MG63 (cell line): ENCODE data around the gene SETBP1. TPM values are rescaled to one million over a fixed set of nuclear protein-coding genes. Genes with fewer than 3 reads are reported as not detected.

Source experiments
- DNase-seq: peaks from one replicate; pipeline ENCODE4 v3.0.0-alpha.2; 2020
- H3K27me3 ChIP-seq: fragments of 250-450 bp; sonication (Bioruptor Pico); 2 replicates; pipeline ENCODE4 v1.5.1; 2020; ENCODE audit warnings: mild to moderate bottlenecking, moderate library complexity
- H3K36me3 ChIP-seq: fragments of 250-450 bp; sonication (Bioruptor Pico); 2 replicates; pipeline ENCODE4 v1.5.1; 2020; ENCODE audit warnings: mild to moderate bottlenecking, moderate library complexity
- H3K4me3 ChIP-seq: fragments of 250-450 bp; sonication (Bioruptor Pico); 2 replicates; pipeline ENCODE4 v1.5.1; 2020; ENCODE audit warnings: mild to moderate bottlenecking, moderate library complexity
- H3K9me3 ChIP-seq: fragments of 250-450 bp; sonication (Bioruptor Pico); 2 replicates; pipeline ENCODE4 v1.5.1; 2020; ENCODE audit warnings: mild to moderate bottlenecking, moderate library complexity
- total RNA-seq: library from RNA; depleted of rRNA; stranded (reverse); fragments of >200 nt; shearing (Covaris generic); gene quantifications from 2 replicates; pipeline ENCODE4 v1.2.3, GENCODE V29; 2014; ENCODE audit warnings: low replicate concordance

SETBP1 gene
- total RNA-seq, 1 experiment from 2014 or later, result not detected

DNA sequence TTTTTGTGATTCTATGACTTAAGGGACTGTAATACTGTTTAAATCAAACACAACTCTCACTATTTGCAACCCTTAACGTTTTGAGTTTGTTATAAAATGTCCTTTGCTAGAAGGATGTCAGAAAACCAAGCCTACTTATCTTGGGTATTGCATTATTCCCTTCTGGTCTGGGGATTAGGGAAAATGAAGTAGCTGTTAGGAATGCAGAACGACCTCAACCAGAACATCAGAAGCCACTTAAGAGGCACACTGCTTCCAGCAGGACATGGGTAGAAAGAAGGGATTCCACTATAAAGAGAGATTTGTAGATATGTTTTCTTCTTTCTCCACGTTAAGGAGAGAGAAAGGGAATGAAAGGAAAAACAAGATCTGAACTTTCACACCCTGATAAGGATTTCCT is 101.2 kb downstream of the SETBP1 start:
- no peaks in the 10 kb centered on the region for H3K27me3 ChIP-seq
- no peaks in the 10 kb centered on the region for H3K36me3 ChIP-seq
- H3K4me3 ChIP-seq, result no peak overlapping the region
- no peak for DNase-seq
- no peaks in the 10 kb centered on the region for H3K9me3 ChIP-seq

DNA sequence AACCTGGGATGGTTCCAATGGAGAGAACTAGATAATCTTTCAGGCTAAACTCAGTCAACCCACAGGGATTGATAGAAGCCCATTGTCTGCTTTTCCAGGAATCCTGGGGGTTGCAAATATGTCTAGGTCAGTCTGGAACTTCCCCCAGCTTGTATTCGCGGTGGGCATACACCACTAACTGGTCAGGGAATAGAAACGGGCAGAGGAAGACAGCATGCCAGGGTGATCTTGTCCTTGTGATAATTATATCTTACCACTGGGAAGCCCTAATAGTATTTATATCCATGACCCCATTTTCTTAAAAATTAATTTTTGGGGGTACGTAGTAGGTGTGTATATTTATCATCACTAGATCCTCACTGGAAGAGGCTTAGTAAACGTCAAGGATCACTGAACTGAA is 101.9 kb downstream of the SETBP1 start:
- Histone ChIP-seq H3K9me3 (no peaks in the 10 kb centered on the region), H3K27me3 (no peaks in the 10 kb centered on the region), H3K36me3 (no peaks in the 10 kb centered on the region), H3K4me3 (no peak overlapping the region)
- no peak for DNase-seq

DNA sequence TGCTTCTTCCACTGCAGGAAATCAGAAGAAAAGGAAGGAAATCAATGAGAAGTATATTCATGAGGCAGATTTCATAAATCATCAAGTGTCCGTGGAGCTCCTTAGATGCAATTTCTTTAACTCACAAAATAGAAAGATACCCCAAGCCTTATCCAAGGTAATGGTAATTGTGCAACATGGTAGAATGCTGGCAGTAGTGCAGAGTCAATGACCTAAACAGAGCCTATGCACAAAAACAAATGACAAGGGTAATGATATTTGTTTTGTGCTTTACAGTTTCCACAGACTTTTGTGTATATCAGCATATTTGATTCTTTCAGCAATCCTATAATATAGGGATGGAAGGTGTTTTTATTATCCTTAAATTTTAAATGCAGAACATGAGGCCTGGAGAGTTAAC is 102.7 kb downstream of the SETBP1 start:
- no peak for DNase-seq

DNA sequence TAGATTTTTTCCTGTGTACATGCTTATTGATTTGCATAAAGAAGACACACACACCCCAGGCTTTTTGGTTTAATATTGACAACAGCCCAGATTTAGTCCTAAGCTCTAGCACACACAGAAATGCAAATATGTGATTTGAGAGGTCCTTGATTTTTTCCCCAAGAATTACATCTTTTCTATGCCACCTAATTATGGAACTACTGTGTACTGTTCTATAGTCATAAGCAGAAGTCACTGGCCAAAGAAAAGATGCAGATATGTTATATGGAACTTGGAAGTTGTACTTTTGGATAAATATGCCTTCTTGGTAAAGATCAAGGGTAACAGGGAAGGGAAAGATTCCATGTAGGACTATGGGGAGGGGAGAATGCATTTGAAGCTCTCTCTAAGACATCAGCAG is 105.6 kb downstream of the SETBP1 start:
- no peak overlapping the region for H3K4me3 ChIP-seq
- H3K27me3 ChIP-seq, result no peaks in the 10 kb centered on the region
- no peak for DNase-seq
- H3K36me3 ChIP-seq, result no peaks in the 10 kb centered on the region
- no peaks in the 10 kb centered on the region for H3K9me3 ChIP-seq

More for the DNA sequence above, 102.7 kb downstream of the SETBP1 start:
- Histone ChIP-seq H3K27me3 (no peaks in the 10 kb centered on the region), H3K4me3 (no peak overlapping the region), H3K36me3 (no peaks in the 10 kb centered on the region), H3K9me3 (no peaks in the 10 kb centered on the region)

DNA sequence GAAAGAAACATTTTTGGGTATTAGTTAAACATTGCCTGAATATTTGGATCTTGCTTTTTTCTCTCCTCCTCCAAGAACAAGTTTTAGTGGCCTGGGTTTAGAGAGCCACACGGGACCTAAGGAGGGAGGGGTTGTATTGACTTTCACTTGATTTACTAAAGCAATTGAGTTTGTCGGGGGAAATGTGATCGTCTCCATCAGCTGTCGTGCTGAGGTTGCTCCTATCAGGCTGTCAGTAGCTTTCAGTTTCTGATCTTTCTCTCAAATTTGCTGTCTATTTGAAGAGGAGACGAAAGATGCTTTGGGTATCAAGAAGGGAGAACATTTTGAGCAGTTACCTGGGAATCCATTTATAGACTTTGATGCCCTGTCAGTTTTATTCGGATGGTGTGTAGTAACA is 106.0 kb downstream of the SETBP1 start:
- H3K4me3 ChIP-seq, result no peak overlapping the region
- no peaks in the 10 kb centered on the region for H3K9me3 ChIP-seq
- no peak for DNase-seq
- H3K36me3 ChIP-seq, result no peaks in the 10 kb centered on the region
- no peaks in the 10 kb centered on the region for H3K27me3 ChIP-seq

DNA sequence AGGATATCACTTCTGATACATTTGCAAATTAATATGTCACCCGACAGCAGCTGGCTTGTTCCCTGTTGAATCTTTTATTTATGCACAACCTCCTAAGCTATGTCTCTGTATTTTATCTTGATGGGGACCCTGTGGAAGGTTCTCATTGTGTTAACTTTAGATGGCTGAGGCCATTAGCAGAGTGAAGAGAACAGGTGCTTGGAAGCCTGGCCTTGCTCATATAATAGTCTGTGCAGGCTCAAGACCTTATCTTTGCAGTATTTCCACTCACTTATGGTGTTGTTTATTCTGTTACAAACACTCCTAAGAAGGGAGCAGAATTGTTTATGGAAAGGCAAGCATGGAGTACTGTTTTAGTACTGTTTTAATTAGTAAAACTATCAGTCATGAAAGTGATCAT is 107.6 kb downstream of the SETBP1 start:
- Histone ChIP-seq H3K9me3 (no peaks in the 10 kb centered on the region), H3K27me3 (no peaks in the 10 kb centered on the region), H3K36me3 (no peaks in the 10 kb centered on the region), H3K4me3 (no peak overlapping the region)
- DNase-seq, result no peak

GRCh38 chr18:44789710-44790109 is 109.0 kb downstream of the SETBP1 start:
- Histone ChIP-seq H3K36me3 (no peaks in the 10 kb centered on the region), H3K27me3 (no peaks in the 10 kb centered on the region), H3K4me3 (no peak overlapping the region), H3K9me3 (no peaks in the 10 kb centered on the region)
- DNase-seq, result no peak

DNA sequence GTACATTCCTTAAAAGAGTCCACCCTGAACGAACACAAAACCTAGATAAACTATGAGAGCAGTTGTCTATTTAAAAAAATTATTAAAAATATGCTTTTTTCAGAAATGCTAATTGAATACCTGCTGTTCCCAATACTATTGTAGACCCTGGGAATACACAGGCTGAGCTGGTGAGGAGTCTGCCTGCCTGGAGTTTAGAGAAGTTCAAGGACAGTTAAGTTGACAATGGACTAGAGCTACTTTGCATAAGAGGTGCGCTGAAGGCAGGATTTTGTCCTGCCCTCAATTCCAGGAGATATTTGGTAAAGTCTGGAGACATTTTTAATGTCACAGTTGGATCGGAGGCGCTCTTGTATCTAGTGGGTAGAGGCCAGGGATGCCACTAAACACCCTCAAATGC is 110.2 kb downstream of the SETBP1 start:
- H3K9me3 ChIP-seq, result no peaks in the 10 kb centered on the region
- H3K27me3 ChIP-seq, result no peaks in the 10 kb centered on the region
- H3K36me3 ChIP-seq, result no peaks in the 10 kb centered on the region
- no peak for DNase-seq
- no peak overlapping the region for H3K4me3 ChIP-seq

- Histone ChIP-seq H3K27me3 (no peaks in the 10 kb centered on the region), H3K36me3 (no peaks in the 10 kb centered on the region), H3K9me3 (no peaks in the 10 kb centered on the region), H3K4me3 (no peak overlapping the region)
- DNase-seq, result no peak
These were observed 110.8 kb downstream of the SETBP1 start for GRCh38 chr18:44791520-44791919.

DNA sequence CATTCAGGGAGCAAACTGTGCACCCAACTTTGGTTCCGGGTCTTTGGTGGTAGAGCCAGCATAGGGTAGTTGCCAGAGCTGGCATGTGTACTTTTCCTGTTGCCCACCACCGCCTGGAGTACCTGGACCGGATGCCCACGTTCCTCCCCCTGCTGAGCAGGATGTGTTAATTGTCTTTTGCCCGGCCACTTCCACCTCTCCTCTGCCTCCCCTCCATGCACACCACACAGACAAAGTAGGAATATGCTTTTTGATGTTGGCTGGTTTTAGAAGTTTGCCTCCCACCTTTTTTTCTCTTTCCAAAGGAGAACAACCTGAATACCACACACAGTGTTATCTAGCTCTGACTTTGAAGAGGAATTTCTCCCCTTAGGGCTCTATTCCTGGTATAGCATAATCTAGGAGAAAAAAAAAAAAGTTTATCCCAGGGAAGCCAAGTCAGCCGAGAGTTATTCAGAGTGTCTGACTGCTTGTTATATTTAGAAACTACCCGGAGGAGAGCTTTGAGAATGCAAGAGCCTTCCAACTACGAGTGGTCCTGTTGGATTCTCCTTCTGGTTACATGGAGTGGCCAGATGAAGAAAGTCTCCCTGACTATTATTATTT is 111.9 kb downstream of the SETBP1 start:
- Histone ChIP-seq H3K4me3 (no peak overlapping the region), H3K36me3 (no peaks in the 10 kb centered on the region), H3K9me3 (no peaks in the 10 kb centered on the region), H3K27me3 (no peaks in the 10 kb centered on the region)
- DNase-seq, result no peak

- H3K36me3 ChIP-seq, result no peaks in the 10 kb centered on the region
- H3K4me3 ChIP-seq, result no peak overlapping the region
- no peaks in the 10 kb centered on the region for H3K27me3 ChIP-seq
- H3K9me3 ChIP-seq, result no peaks in the 10 kb centered on the region
- no peak for DNase-seq
These were observed 112.5 kb downstream of the SETBP1 start for GRCh38 chr18:44793194-44793593.

GRCh38 chr18:44793685-44794084 is 113.0 kb downstream of the SETBP1 start:
- Histone ChIP-seq H3K4me3 (no peak overlapping the region), H3K36me3 (no peaks in the 10 kb centered on the region), H3K27me3 (no peaks in the 10 kb centered on the region), H3K9me3 (no peaks in the 10 kb centered on the region)
- DNase-seq, result no peak

DNA sequence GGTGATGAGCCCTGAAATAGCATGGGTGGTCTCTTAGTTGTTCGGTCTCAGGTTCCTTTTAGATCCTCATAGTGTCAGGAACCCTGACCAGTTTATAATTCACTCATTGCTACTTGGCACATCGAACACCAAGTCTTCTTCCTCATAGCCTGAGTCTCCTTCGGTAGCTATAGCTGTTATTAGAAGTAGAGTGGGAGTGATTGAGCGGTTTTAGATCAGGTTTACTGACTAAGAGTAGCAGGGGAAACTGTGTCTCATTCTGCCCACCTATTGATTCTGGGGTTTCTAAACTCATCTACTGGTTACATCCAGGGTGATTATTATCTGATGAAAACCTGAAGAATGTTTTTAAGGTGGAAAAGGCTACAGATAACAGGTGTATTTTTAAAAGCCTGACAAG is 114.6 kb downstream of the SETBP1 start:
- Histone ChIP-seq H3K27me3 (no peaks in the 10 kb centered on the region), H3K4me3 (no peak overlapping the region), H3K36me3 (no peaks in the 10 kb centered on the region), H3K9me3 (no peaks in the 10 kb centered on the region)
- no peak for DNase-seq

DNA sequence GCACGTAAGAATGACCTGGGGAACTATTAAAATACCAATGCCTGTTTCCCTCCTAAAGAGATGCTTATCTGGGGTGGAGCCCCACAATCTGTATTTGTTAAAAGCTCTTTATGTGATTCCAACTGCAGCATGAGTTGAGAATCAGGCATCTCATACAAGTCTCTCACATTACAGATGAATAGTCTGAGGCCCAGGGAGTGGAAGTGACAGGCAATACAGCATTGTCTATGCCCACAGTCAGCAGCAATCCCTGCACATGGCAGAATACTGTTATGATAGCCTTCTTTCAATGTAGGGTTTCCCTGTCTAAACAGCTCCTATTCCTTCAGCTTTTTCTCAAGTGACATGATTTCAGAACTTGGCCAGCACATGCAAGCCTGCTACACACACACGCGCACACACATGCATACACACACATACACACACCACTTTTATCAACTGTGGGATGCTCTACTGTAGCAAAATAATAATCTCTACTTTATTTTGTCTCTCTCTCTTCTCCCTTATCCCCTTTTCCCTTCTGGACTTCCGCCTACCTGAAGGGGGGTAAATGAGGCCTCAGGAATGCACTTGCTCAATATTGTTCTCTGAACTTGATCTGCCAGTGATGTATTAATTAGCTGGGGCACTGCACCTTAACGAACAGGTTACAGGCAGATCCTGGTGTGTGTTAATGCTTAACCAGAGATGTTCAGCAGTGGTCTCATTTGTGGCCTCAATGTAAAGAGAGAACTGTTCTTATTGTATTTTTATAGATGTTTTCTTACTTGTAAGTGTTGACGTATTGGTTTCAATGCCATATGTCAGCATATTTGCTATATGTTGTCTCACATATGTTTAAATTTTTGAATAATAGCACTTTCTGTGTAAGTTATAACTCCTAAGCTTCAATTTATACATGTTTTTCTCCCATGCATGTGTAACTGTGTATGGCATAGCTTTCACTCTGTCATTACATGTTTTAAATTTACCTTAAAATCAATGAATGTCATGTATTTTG is 116.0 kb downstream of the SETBP1 start:
- no peak overlapping the region for H3K4me3 ChIP-seq
- H3K36me3 ChIP-seq, result no peaks in the 10 kb centered on the region
- no peaks in the 10 kb centered on the region for H3K27me3 ChIP-seq
- no peaks in the 10 kb centered on the region for H3K9me3 ChIP-seq
- no peak for DNase-seq

- Histone ChIP-seq H3K9me3 (no peaks in the 10 kb centered on the region), H3K4me3 (no peak overlapping the region), H3K36me3 (no peaks in the 10 kb centered on the region), H3K27me3 (no peaks in the 10 kb centered on the region)
- no peak for DNase-seq
These were observed 117.9 kb downstream of the SETBP1 start for GRCh38 chr18:44798433-44799048.

GRCh38 chr18:44799382-44799906 is 118.8 kb downstream of the SETBP1 start:
- Histone ChIP-seq H3K27me3 (no peaks in the 10 kb centered on the region), H3K36me3 (no peaks in the 10 kb centered on the region), H3K9me3 (no peaks in the 10 kb centered on the region), H3K4me3 (no peak overlapping the region)
- no peak for DNase-seq

DNA sequence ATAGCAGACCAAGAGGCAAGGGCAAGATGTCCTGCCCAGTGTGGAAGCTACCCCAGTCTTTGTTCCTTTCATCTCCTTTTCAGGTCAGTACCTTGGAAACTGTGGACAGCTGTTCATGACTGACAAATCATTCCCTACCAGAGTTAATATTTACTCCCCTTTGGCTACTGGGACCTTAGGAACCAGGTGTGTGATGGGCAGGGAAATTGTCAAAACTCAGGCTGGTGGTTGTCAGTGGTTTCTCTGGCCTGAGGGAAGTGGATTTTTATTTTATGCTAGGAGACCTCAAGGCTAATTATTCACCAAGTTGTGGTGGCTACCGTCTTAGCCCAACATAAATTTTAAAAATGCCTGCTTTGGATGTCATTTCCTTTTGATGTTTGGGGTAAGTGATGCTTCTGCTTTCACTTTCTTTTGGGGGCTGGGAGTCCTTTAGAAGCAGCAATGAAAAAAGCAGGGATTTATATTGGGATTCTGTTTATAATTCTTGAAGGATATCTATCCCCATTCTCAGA is 119.3 kb downstream of the SETBP1 start:
- no peaks in the 10 kb centered on the region for H3K27me3 ChIP-seq
- no peaks in the 10 kb centered on the region for H3K36me3 ChIP-seq
- no peak overlapping the region for H3K4me3 ChIP-seq
- no peaks in the 10 kb centered on the region for H3K9me3 ChIP-seq
- no peak for DNase-seq
